HTR-8/SVneo (cell line): ENCODE measurements around the gene SLC16A14.

Source experiments
- DNase-seq: peaks from one replicate; pipeline ENCODE4 v3.0.0; 2011; ENCODE audit warnings: low spot score, mixed read lengths; ENCODE audit not compliant: insufficient read length
- FAIRE-seq: peaks from 2 replicates; lab custom pipeline; 2011; peaks lifted over from hg19 to GRCh38; lab: Jason Lieb, UNC

Gene SLC16A14

DNA sequence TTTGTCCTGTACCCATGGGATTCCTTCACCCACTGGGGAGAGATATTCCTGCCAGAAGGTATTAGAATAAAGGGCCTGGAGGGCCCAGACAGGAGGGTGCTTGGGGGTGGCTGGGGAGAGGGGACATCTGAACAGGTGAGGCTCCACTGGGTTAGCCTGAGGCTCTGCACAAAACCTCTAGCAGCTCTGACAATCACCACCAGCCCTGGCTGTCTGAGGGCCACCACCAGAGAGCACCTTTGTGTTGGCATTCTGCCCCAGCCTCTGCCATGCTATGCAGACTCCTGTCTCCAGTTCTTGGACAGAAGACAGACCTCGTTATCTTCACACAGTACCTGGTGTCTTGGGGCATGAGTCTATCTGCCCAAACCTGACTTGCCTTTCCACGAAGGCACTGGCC lies 25.3 kb downstream of the SLC16A14 start:
- DNase-seq: no peak
- FAIRE-seq: no peak

DNA sequence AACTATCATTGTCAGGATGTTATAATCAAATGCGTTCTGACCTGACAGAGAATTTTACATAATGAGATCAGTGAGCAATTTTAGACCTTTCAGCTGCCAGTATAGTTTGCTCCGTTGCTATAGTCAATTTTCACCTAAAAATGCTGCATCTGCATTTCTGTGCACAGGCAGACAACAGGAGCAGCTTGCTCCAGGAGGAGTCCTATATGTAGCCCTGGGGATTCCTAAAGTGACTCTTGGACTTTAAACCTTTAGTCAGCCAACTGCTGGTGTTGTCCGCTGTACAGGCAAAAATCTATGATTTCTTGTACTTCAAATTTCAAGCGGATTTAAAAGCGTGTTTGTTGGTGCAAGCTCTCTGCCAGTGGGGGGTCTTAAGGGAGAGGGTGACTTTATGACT lies 25.7 kb downstream of the SLC16A14 start:
- no peak for FAIRE-seq
- DNase-seq: no peak

GRCh38 chr2:230042195-230042594 lies 26.5 kb downstream of the SLC16A14 start:
- no peak for DNase-seq
- no peak for FAIRE-seq

DNA sequence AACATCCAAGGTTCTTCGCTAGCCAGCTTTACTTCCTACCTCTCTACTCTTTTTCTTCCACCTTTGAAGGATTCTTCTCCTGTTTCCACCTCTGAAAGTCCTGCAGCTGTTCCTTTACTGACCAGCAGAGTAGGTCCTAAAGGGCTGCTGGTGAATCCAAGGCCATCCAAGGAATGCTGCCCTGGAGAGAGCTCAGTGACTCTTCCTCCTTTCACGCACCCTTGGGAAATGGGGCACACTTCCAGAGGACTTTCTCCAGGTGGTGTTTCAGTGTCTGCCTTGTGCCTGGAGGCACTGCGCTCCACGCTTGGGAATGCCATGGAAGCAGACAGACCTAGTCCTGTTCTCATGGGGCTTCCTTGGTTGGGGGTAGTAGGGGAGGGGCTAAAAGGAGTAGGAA lies 45.4 kb downstream of the SLC16A14 start:
- FAIRE-seq: no peak
- DNase-seq: no peak

DNA sequence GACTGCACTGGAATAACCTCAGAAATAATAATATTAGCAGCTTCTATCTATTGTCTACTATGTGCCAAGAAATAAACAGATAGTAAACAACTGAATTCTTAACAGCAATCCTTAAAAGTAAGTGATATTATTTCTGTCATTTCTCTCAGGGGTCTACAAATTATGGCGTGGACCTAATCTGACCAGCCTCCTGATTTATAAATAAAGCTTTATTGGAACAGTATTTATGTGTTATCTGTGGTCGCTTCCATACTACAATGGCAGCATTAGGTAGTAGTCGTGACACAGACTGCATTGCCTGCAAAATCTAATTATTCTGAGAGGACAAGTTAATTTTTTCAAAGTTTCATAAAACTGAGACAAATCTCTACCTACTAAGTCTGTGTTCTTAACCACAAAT lies 49.0 kb downstream of the SLC16A14 start:
- FAIRE-seq (no peak), DNase-seq (no peak)

- FAIRE-seq (no peak), DNase-seq (no peak)
Measured at GRCh38 chr2:230018153-230018552, 50.6 kb downstream of the SLC16A14 start.

- FAIRE-seq: no peak
Measured at GRCh38 chr2:230016844-230017243, 51.9 kb downstream of the SLC16A14 start.

DNA sequence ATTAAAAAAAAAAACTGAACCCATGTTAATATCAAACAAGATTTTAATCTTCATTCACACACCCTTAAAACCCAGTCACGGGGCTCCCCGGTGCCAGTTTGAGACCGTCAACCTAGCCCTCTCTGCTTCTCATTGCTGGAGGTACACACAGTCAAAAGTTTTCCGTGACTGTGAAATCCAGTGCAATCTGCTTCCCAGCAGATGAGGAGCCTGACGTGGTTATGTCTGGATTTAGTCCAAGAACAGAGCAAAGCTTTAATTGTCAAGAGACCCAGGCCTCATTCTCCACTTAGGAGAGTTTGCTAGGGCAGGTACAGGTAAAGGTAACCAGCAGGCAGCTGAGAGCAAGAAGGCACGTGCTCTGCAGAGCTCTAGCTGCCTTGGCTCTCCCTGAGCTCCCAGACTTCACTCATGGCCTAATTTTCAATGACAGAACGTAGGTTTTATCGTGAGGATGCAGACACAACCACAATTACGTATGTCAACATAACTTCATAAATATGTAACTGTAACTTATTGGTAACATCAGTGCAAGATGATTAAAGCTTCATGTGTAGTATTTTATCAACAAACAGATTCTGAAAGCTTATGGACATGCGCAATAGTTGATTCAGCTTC lies 56.3 kb downstream of the SLC16A14 start:
- FAIRE-seq: no peak
- no peak for DNase-seq

More at GRCh38 chr2:230016844-230017243, 51.9 kb downstream of the SLC16A14 start:
- DNase-seq: no peak

DNA sequence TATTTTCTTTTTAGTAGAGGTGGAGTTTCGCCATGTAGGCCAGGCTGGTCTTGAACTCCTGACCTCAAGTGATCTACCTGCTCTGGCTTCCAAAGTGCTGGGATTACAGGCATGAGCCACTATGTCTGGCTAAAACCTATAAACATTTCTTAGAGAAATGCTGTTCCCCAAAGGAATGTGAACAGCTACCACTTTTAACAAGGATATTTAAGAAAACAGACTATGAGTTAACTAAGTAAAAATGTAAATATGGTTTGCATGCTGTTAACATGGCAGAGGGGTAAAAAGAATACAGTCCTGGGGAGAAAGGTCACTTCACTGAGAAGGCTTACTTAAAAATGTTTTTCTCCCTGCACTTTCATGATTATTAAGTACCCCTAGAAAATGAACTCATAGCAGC lies 57.1 kb downstream of the SLC16A14 start:
- FAIRE-seq (no peak), DNase-seq (no peak)

DNA sequence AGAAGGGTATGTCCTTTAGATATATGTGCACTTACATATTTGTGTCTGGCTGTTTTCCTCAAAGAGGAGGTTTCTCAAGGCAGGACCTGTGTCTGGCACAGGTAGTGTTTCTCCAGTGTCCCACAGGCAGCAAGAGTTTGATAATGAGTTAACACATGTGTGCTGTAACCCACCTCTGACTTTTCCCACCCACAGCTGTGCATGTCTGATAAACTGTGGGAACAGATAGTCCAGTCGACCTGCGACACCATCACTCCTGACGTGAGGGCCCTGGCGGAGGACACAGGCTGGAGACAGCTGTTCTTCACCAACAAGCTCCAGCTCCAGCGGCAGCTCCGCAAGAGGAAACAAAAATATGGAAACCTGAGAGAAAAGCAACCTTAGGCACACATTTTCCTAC lies 58.2 kb downstream of the SLC16A14 start:
- FAIRE-seq (no peak), DNase-seq (no peak)

DNA sequence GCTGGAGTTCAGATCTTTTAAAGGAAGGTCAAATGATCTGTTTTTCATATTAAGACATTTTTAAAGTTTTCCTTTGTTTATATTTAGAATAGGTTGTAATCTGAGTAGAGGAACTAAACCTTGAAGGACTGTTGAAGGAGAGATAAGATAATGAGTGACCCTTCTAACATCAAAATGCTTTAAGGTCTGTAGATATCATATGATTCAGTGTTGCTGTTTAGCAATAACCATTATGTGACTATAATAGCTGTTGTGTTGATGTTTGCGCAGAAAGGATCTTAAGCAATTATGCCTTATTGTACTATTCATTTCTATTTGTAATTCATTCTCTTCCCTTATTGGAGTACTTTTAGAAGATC lies 60.0 kb downstream of the SLC16A14 start:
- DNase-seq (no peak), FAIRE-seq (no peak)

DNA sequence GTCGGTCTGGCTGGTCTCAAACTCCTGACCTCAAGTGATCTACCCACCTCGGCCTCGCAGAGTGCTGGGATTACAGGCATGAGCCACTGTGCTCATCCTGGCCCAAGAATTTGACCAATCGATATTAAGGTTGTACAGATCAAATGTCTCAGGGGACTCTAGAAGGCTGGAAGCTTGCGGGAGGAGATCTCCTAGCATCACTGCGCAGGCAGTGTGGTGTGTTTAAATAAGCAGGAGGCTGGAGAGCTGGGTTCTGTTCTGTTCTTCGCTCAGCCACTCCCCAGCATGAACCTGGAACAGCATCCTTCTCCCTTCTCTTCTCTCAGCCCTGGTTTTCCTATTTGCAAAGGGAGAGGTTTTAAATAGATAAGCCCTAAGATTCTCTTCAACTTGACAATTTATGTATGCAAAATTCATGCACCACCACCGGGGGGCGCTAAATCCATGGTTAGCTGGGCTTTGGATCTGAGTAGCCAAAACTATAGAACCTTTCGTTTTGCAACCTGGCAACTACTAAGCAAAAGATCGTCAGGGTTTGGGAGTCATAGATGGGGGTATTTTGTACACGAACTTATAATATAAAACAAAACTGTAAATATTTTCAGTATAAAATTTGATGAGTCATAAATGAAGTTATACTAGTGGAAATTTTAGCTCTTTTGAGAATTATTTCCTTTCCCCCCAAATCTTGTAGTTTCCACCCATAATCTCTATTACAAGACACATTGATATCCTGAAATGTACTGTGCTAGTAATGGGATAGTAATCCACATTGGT lies 60.6 kb downstream of the SLC16A14 start:
- FAIRE-seq (peak; percentile 38), DNase-seq (peak; percentile 64)

DNA sequence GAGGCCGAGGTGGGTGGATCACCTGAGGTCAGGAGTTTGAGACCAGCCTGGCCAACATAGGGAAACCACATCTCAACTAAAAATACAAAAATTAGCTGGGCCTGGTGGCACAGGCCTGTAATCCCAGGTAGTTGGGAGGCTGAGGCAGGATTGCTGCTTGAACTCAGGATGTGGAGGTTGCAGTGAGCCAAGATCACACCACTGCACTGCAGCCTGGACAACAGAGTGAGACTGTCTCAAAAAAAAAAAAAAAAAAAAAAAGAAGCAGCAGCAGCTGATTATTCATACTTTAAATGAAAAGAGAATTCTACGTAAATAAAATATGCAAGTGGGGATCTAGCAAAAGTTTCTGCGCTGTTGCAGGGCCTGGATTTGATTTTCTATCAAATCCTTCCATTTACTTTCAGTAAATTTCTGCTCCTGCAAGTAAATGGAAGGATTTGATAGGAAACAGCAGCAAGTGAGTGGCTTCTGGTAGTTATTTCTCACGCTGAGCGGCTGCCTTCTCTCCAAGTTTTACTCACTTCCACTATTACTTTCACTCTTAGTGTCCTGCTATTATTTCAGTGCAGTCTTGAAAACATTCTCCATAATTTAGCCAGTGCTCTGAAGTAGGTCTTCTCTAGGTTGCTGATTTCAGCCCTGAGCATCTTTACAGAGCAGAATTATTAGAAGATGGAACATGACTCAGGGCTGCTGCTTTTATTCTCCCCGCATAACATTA lies 68.4 kb downstream of the SLC16A14 start:
- FAIRE-seq: no peak
- DNase-seq: no peak

GRCh38 chr2:229997565-229997964 lies 71.2 kb downstream of the SLC16A14 start:
- DNase-seq (no peak), FAIRE-seq (no peak)

DNA sequence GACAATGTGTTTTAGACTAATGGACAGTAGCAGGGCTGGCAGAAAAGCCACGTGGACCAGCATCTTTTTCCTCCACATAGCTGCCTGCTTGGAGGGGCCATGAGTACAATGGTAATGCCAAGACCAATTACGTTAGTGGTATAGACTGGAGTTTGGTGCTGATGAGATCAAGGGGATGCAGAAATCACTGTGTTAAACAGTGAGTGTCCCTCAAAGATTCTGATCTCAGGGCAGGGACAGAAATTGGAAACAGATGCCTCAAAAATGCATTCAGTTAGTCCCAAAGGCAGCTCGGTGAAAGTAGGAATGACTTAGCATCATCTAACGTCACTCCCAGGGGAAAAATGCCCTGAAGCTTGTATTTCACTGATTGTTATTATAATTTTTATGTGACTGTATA lies 72.4 kb downstream of the SLC16A14 start:
- FAIRE-seq: no peak

DNA sequence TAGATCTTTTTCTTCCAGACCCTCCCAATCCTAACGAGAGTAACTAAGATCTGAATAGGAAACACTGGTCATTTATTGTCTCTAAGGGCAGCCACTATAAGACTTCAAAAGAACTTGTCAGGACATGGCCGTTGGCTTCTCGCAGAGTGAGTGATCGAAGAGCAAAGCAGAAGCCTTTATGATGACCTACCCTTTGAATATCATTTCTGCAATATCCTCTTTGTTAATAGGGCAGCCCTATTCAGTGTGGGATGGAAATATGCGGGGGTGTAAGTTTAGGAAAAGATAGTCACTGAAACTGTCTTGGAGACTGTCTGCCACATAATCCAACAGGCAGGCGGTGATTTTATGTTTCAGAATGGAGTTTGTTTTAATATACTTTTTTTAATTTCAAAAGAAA lies 75.5 kb downstream of the SLC16A14 start:
- no peak for DNase-seq
- FAIRE-seq: no peak

More for the DNA sequence above, 72.4 kb downstream of the SLC16A14 start:
- no peak for DNase-seq
